SK-N-SH (cell line): Measurements from ENCODE around the gene PGAP2.
"Not testable (repeated sequence)": the region's sequence is repeated elsewhere in the genome, so short reads cannot be mapped to it uniquely, and the experiment has no call there.

Experiments used
- CTCF ChIP-seq: fragments of 200-600 bp; sonication (generic); IDR thresholded peaks from 2 replicates; pipeline ENCODE4 v1.6.1; 2017; ENCODE audit warnings: antibody characterized with exemption, mild to moderate bottlenecking, moderate library complexity
- EP300 ChIP-seq, 2 experiments: IDR thresholded peaks; 2 replicates each; pipeline versions ENCODE4 v1.4.0 to v1.6.1; 2012; ENCODE audit warnings: borderline replicate concordance in 1 of 2, low read depth in 1 of 2, low read length in 1 of 2
- FOXM1 ChIP-seq: IDR thresholded peaks from 2 replicates; pipeline ENCODE4 v1.4.0; 2012; ENCODE audit warnings: low read depth, mild to moderate bottlenecking
- MAX ChIP-seq: IDR thresholded peaks from 2 replicates; pipeline ENCODE4 v1.4.0; 2012; ENCODE audit warnings: low read depth
- POLR2AphosphoS5 ChIP-seq: IDR thresholded peaks from 2 replicates; pipeline ENCODE4 v1.6.1; 2012; ENCODE audit warnings: low read depth, low read length

- not testable (repeated sequence) for TF ChIP-seq MAX; CTCF; FOXM1; EP300 (IDR thresholded peaks at IDR 0.05; ENCODE audit: borderline replicate concordance in 1 of 2, low read depth in 1 of 2, low read length in 1 of 2); POLR2AphosphoS5
Measured at GRCh38 chr11:3814832-3815231, 6.5 kb downstream of the PGAP2 start.
